Measurements from ENCODE around the gene HEYL.

The HEYL gene

GRCh38 chr1:39635871-39636210 is 3.6 kb downstream of the HEYL start:
- Histone ChIP-seq H3K27ac (peak overlapping the region; percentile 90), H3K27me3 (ENCODE audit: insufficient read depth, low read depth, severe bottlenecking) (no peaks in the 10 kb centered on the region), H3K4me3 (ENCODE audit: low read depth, low read length) (peak overlapping the region; percentile 6), H3K9me3 (ENCODE audit: severe bottlenecking) (no peaks in the 10 kb centered on the region), H3K36me3 (peaks cover 19% of the 10 kb centered on the region)
- TF ChIP-seq CTCF (IDR thresholded peaks at IDR 0.05; ENCODE audit: low read depth, low read length): no peak
- DNase-seq: no peak

- H3K4me3 ChIP-seq (ENCODE audit: low read depth, low read length): peak overlapping the region; percentile 9
- H3K27me3 ChIP-seq (ENCODE audit: insufficient read depth, low read depth, severe bottlenecking): no peaks in the 10 kb centered on the region
- no peaks in the 10 kb centered on the region for H3K9me3 ChIP-seq (ENCODE audit: severe bottlenecking)
- peak overlapping the region; percentile 90 for H3K27ac ChIP-seq
- TF ChIP-seq CTCF (IDR thresholded peaks at IDR 0.05; ENCODE audit: low read depth, low read length): no peak
- DNase-seq: peak; percentile 90
- peaks cover 24% of the 10 kb centered on the region for H3K36me3 ChIP-seq
Measured at GRCh38 chr1:39635205-39635870, 4.1 kb downstream of the HEYL start.

- no peaks in the 10 kb centered on the region for H3K27me3 ChIP-seq (ENCODE audit: insufficient read depth, low read depth, severe bottlenecking)
- no peak for DNase-seq
- TF ChIP-seq CTCF (IDR thresholded peaks at IDR 0.05; ENCODE audit: low read depth, low read length): no peak
- peak overlapping the region; percentile 34 for H3K4me3 ChIP-seq (ENCODE audit: low read depth, low read length)
- H3K36me3 ChIP-seq: peaks cover 43% of the 10 kb centered on the region
- H3K9me3 ChIP-seq (ENCODE audit: severe bottlenecking): no peaks in the 10 kb centered on the region
- H3K27ac ChIP-seq: peak overlapping the region; percentile 94
Measured at GRCh38 chr1:39633422-39633821, 6.0 kb downstream of the HEYL start.

- no peaks in the 10 kb centered on the region for H3K27me3 ChIP-seq (ENCODE audit: insufficient read depth, low read depth, severe bottlenecking)
Measured at GRCh38 chr1:39632682-39633417, 6.6 kb downstream of the HEYL start.

GRCh38 chr1:39632323-39632681 is 7.1 kb downstream of the HEYL start:
- no peak for DNase-seq
- peaks cover 54% of the 10 kb centered on the region for H3K36me3 ChIP-seq
- no peaks in the 10 kb centered on the region for H3K27me3 ChIP-seq (ENCODE audit: insufficient read depth, low read depth, severe bottlenecking)
- H3K4me3 ChIP-seq (ENCODE audit: low read depth, low read length): peak overlapping the region; percentile 39
- no peak for TF ChIP-seq CTCF (IDR thresholded peaks at IDR 0.05; ENCODE audit: low read depth, low read length)
- peak overlapping the region; percentile 94 for H3K27ac ChIP-seq
- H3K9me3 ChIP-seq (ENCODE audit: severe bottlenecking): no peaks in the 10 kb centered on the region

More at GRCh38 chr1:39632682-39633417, 6.6 kb downstream of the HEYL start:
- peak; percentile 76 for DNase-seq
- no peaks in the 10 kb centered on the region for H3K9me3 ChIP-seq (ENCODE audit: severe bottlenecking)
- H3K4me3 ChIP-seq (ENCODE audit: low read depth, low read length): peak overlapping the region; percentile 39
- peaks cover 49% of the 10 kb centered on the region for H3K36me3 ChIP-seq
- H3K27ac ChIP-seq: peak overlapping the region; percentile 94
- no peak for TF ChIP-seq CTCF (IDR thresholded peaks at IDR 0.05; ENCODE audit: low read depth, low read length)
